Adrenal gland (tissue), 5 donors: ENCODE measurements around the gene PLSCR1.

ENCODE experiments used
- POLR2A ChIP-seq, 2 donors: fragments of 450-650 bp; IDR thresholded peaks; one replicate each; pipeline ENCODE4 v1.6.1; 2017; ENCODE audit warnings: antibody characterized with exemption in 2 of 2, mild to moderate bottlenecking in 2 of 2, moderate library complexity in 1 of 2
- TF ChIP-seq, protein P1 (sequence below), 6 experiments: fragments of 450-650 bp in 4 of 6; fragments of 200-600 bp in 2 of 6; sonication (generic) in 1 of 6; IDR thresholded peaks; 1 replicate in 5 of 6; 2 replicates in 1 of 6; pipeline versions ENCODE4 v1.5.1 to v1.8.0; 2016 to 2021; ENCODE audit warnings: antibody characterized with exemption in 6 of 6, mild to moderate bottlenecking in 2 of 6, moderate library complexity in 1 of 6
- donor health status: DM: no; HTN: no; CAD: no.

DNA sequence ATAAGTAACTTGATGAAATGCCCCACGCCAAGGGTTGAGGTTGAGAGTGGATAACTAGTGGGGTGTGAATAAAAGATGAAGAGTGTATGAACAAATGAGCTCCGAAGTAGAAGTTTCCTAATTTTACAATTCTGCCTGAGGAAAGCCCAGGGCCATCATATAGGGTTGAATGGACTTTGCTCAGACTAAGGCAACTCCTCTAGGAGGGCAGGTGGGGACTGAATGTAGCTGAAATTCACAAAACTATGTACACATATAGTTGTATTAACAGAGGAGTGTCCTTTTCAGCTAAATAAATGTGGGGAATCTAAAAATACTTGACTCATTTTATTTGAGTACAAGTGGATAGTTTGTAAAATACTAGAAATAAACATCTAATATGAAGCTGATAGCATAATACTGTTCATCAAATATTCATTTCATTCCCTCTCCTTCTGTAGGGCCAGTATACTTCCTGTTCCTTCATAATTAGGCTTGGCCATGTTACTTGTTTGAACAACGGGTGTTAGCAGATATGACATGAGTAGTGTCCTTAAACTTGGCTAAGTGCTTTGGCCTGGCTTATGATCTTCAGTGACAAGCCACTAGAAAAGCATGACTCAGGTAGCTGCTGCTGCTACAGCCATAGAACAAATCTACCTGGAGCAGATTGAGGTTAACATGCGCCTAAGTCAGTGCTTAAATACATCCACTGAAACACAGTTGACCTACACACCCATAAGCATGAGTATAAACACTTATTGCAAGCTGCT is 26.5 kb downstream of the PLSCR1 start:
- TF ChIP-seq, protein P1, sequence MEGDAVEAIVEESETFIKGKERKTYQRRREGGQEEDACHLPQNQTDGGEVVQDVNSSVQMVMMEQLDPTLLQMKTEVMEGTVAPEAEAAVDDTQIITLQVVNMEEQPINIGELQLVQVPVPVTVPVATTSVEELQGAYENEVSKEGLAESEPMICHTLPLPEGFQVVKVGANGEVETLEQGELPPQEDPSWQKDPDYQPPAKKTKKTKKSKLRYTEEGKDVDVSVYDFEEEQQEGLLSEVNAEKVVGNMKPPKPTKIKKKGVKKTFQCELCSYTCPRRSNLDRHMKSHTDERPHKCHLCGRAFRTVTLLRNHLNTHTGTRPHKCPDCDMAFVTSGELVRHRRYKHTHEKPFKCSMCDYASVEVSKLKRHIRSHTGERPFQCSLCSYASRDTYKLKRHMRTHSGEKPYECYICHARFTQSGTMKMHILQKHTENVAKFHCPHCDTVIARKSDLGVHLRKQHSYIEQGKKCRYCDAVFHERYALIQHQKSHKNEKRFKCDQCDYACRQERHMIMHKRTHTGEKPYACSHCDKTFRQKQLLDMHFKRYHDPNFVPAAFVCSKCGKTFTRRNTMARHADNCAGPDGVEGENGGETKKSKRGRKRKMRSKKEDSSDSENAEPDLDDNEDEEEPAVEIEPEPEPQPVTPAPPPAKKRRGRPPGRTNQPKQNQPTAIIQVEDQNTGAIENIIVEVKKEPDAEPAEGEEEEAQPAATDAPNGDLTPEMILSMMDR (IDR thresholded peaks at IDR 0.05): no peak
- no peak for TF ChIP-seq POLR2A (IDR thresholded peaks at IDR 0.05)
